GM12801 (cell line): ENCODE data around the gene DENND2A.

ENCODE experiments used
- TF ChIP-seq, protein P1 (sequence below): IDR thresholded peaks from one replicate; pipeline ENCODE4 v1.5.1; 2011; ENCODE audit warnings: control low read depth; ENCODE audit not compliant: insufficient read length; ENCODE audit errors: extremely low read depth

DENND2A gene

DNA sequence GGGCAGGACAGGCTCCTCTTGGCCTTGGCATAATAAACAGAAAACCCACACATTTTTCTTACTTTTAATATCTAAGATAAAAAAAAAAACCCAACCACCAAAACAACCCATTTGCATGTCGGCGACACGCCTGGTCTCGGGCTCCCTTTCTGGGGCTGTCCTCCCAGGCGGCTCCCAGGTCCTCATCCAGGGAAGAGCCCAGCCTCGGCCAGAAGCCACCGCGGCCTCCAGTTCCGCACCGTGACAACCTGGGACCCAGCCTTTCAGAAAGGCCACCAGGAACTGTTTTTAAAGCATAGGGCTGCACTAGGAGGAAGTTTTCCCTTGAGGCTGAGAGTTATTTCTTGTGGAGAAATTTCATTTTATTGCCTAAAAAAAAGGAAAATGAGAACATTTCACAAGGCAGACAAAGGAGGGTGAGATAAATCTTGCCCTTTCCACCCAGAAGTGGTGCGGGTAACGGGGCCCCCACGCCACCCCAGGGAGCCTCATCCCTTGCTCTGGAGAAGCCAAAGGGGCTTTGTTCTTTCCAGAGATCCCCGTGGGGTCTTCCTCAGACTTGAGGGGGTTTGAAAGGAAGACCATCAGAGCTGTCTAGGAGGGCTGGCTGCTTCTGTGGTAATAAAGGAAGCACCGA is 122.1 kb downstream of the DENND2A start:
- TF ChIP-seq, protein P1, sequence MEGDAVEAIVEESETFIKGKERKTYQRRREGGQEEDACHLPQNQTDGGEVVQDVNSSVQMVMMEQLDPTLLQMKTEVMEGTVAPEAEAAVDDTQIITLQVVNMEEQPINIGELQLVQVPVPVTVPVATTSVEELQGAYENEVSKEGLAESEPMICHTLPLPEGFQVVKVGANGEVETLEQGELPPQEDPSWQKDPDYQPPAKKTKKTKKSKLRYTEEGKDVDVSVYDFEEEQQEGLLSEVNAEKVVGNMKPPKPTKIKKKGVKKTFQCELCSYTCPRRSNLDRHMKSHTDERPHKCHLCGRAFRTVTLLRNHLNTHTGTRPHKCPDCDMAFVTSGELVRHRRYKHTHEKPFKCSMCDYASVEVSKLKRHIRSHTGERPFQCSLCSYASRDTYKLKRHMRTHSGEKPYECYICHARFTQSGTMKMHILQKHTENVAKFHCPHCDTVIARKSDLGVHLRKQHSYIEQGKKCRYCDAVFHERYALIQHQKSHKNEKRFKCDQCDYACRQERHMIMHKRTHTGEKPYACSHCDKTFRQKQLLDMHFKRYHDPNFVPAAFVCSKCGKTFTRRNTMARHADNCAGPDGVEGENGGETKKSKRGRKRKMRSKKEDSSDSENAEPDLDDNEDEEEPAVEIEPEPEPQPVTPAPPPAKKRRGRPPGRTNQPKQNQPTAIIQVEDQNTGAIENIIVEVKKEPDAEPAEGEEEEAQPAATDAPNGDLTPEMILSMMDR, result no peak

DNA sequence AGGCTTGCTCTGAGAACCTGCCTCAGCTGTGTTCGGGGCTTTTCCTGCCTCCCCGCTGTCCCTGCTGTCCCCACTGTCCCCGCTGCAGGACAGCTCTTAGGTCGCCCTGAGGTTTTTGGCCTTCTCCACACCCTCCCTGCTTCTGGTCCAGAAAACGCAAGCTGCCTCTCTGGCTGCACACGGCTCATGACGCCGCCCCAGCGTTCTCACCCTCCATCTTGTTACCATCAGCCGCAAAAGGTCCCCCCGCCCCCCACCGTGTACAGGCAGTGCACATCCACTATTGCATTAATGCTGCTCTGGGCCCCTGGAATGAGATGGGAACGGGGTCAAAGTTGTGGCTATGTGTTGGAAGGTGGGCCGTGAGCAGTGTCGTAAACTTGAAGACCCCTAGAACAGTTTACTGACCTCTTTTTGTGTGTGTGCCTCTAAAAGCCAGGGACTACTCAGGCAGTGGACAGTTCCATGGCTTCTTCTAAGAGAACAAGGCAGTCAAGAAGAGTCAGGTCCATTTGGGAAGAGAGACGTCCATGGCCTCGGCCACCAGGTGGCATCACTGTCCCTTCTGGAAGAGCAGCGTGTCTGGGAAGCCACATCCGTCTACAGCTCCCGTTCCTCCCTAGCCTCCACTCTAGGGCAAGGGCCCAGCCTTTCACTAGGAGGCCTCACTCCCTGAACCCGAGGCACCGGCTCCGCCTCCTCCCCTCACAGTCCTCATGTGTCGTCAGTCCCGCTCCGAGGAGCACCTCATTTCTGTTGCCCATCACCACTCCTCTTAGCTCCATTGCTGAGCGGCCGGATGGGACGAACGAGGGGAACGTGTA is 122.9 kb downstream of the DENND2A start:
- TF ChIP-seq, protein P1, result no peak

DNA sequence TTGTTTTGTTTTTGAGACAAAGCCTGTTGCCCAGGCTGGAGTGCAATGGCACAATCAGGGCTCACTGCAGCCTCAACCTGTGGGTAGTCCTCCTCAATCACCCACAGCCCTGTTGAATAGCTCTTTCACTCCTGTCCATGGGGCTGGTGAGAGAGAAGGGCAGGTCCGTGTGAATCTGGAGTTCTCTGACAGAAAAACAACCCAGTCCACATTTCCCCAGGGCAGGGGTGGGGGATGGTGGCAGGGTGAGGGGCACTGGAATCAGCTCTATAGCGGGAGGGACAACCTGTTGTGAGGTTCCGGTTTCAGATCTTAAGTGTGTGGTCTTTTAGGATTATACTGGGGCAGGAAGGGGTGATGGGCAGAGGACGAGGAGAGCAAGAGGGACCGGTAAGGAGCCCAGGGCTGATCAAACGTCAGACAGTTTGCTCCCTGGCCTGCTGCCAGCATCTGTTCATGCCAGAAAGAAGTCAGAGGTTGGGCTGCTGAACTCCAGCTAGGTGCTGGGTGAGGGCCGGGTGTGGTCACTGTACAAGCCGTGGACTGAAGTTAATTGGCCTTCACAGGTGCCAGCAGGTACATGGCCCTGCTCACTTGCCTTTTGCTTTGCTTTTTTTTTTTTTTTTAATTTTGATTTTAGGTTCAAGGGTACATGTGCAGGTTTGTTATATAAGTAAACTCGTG is 128.2 kb downstream of the DENND2A start:
- TF ChIP-seq, protein P1, result no peak

DNA sequence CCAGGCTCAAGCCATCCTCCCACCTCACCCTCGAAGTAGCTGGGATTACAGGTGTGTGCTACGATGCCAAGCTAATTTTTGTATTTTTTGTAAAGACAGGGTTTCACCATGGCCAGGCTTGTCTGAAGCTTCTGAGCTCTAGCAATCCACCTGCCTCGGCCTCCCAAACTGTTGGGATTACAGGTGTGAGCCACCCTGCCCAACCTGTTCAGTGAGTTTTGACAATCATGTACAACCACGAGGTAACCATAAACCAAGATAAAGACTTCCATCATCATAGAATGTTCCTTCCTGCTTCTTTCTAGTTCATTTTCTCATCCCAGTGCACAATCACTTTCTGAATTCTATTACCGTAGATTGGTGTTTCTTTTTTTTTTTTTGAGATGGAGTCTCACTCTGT is 130.8 kb downstream of the DENND2A start:
- TF ChIP-seq, protein P1, result no peak

DNA sequence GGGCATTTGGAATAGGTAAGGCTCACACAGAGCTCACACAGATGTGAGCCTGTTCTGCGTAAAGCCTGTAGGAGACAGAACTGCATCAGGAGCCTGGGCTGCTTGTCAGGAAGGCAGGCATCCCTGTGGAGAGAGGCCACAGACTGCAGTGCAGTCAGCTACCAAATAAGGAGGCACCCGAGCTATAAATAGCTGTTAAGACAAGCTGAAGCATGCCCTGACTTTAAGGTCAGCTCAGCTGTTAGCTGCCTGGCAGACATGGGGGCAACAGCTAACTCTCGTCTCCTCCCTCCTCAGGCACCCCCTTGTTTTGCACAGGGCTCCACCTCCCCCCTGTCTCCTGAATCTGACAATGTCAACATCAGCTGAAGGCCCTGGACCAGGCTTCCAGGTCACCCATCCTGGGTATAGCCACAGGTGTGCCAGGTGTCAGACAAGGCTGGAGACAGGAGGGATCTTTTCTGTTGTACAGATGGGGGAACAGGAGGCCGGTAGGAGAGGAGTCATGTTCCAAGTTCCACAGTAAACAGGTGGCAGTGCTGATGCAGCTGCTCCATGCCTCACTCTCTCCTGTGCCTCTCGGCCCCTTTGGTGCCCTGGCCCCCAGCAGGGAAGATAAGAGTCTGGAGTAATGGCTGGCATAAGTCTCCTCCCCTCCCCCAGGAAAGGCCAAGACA is 133.7 kb downstream of the DENND2A start:
- TF ChIP-seq, protein P1, result no peak

DNA sequence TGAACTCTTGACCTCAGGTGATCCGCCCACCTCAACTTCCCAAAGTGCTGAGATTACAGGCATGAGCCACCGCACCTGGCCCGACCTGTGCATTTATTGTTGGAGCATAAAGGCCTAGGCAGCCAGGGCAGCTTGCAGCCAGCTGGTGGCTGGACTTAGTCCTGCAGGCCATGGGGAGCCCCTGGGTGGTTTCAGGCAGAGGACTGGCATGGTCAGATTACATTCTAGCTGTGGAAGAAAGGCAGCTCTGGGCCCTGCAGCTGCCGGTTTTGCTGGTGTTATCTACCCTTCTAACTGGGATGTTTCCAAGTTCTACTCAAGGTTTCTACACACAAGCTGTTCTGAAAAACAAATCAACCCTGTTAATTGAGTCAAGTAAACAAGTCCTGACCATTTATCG is 138.6 kb downstream of the DENND2A start:
- TF ChIP-seq, protein P1, result no peak

DNA sequence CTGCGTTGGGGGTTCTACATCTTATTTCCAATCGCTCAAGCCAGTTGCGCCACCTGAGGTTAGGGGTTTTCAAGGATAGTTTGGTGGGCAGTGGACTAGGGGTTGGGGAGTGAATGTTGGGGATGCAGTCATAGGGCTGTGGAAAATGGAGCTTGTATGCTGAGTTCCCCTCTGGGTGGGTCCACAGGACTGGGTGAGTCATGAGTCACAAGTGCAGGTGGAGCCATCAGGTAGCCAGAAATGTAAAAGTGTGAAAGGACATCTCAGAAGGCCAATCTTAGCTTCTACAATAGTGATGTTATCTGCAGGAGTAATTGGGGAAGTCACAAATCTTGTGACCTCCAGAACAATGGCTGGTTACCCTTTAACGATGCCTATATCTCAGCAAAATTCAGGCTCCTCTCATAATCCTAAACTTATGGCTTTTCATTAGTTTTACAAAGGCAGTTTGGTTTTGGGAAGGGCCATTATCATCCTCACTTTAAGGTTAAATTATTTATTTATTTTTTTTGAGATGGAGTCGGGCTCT is 143.3 kb downstream of the DENND2A start:
- TF ChIP-seq, protein P1, result no peak
